ENCODE results near the gene POLR2E. TPM values are rescaled to one million over a fixed set of nuclear protein-coding genes. Genes with fewer than 3 reads are reported as not detected.

The POLR2E gene
- total RNA-seq, 1 donor from 2014 or later: 156 TPM

- peaks cover 4% of the 10 kb centered on the region for H3K36me3 Mint-ChIP-seq (ENCODE audit: unreplicated experiment)
- DNase-seq (ENCODE audit: extremely low spot score, unreplicated experiment): no peak
- H3K4me3 Mint-ChIP-seq (ENCODE audit: unreplicated experiment): no peak overlapping the region
- no peaks in the 10 kb centered on the region for H3K9me3 Mint-ChIP-seq (ENCODE audit: unreplicated experiment)
- no peak overlapping the region for H3K27ac Mint-ChIP-seq (ENCODE audit: unreplicated experiment)
- no peaks in the 10 kb centered on the region for H3K27me3 Mint-ChIP-seq (ENCODE audit: unreplicated experiment)
- peaks cover 14% of the 10 kb centered on the region for H3K4me1 Mint-ChIP-seq (ENCODE audit: unreplicated experiment)
- no peak for TF ChIP-seq CTCF (IDR thresholded peaks at IDR 0.05)
These were observed 40.3 kb upstream of the POLR2E start for GRCh38 chr19:1135454-1135853.

GRCh38 chr19:1134431-1134830, 39.3 kb upstream of the POLR2E start:
- no peak overlapping the region for H3K4me3 Mint-ChIP-seq (ENCODE audit: unreplicated experiment)
- no peaks in the 10 kb centered on the region for H3K27me3 Mint-ChIP-seq (ENCODE audit: unreplicated experiment)
- H3K36me3 Mint-ChIP-seq (ENCODE audit: unreplicated experiment): no peaks in the 10 kb centered on the region
- H3K4me1 Mint-ChIP-seq (ENCODE audit: unreplicated experiment): peaks cover 20% of the 10 kb centered on the region
- TF ChIP-seq CTCF (IDR thresholded peaks at IDR 0.05): no peak
- H3K9me3 Mint-ChIP-seq (ENCODE audit: unreplicated experiment): no peaks in the 10 kb centered on the region
- H3K27ac Mint-ChIP-seq (ENCODE audit: unreplicated experiment): no peak overlapping the region
- no peak for DNase-seq (ENCODE audit: extremely low spot score, unreplicated experiment)

GRCh38 chr19:1133471-1133929, 38.3 kb upstream of the POLR2E start:
- no peak overlapping the region for H3K27ac Mint-ChIP-seq (ENCODE audit: unreplicated experiment)
- H3K4me1 Mint-ChIP-seq (ENCODE audit: unreplicated experiment): peaks cover 20% of the 10 kb centered on the region
- no peaks in the 10 kb centered on the region for H3K9me3 Mint-ChIP-seq (ENCODE audit: unreplicated experiment)
- H3K36me3 Mint-ChIP-seq (ENCODE audit: unreplicated experiment): no peaks in the 10 kb centered on the region
- H3K27me3 Mint-ChIP-seq (ENCODE audit: unreplicated experiment): no peaks in the 10 kb centered on the region
- no peak for DNase-seq (ENCODE audit: extremely low spot score, unreplicated experiment)
- TF ChIP-seq CTCF (IDR thresholded peaks at IDR 0.05): no peak
- H3K4me3 Mint-ChIP-seq (ENCODE audit: unreplicated experiment): no peak overlapping the region

GRCh38 chr19:1132552-1133383, 37.6 kb upstream of the POLR2E start:
- H3K4me1 Mint-ChIP-seq (ENCODE audit: unreplicated experiment): peaks cover 21% of the 10 kb centered on the region
- H3K27me3 Mint-ChIP-seq (ENCODE audit: unreplicated experiment): no peaks in the 10 kb centered on the region
- peaks cover 2% of the 10 kb centered on the region for H3K36me3 Mint-ChIP-seq (ENCODE audit: unreplicated experiment)
- DNase-seq (ENCODE audit: extremely low spot score, unreplicated experiment): no peak
- H3K9me3 Mint-ChIP-seq (ENCODE audit: unreplicated experiment): no peaks in the 10 kb centered on the region
- peak overlapping the region; percentile 50 for H3K27ac Mint-ChIP-seq (ENCODE audit: unreplicated experiment)
- no peak for TF ChIP-seq CTCF (IDR thresholded peaks at IDR 0.05)
- peak overlapping the region; percentile 73 for H3K4me3 Mint-ChIP-seq (ENCODE audit: unreplicated experiment)

GRCh38 chr19:1131718-1132551, 36.8 kb upstream of the POLR2E start:
- Mint-ChIP-seq H3K27ac (ENCODE audit: unreplicated experiment) (peak overlapping the region; percentile 64), H3K4me1 (ENCODE audit: unreplicated experiment) (peaks cover 29% of the 10 kb centered on the region), H3K9me3 (ENCODE audit: unreplicated experiment) (no peaks in the 10 kb centered on the region), H3K36me3 (ENCODE audit: unreplicated experiment) (peaks cover 2% of the 10 kb centered on the region), H3K27me3 (ENCODE audit: unreplicated experiment) (no peaks in the 10 kb centered on the region), H3K4me3 (ENCODE audit: unreplicated experiment) (peak overlapping the region; percentile 73)
- TF ChIP-seq CTCF (IDR thresholded peaks at IDR 0.05): no peak
- DNase-seq (ENCODE audit: extremely low spot score, unreplicated experiment): no peak

All from osteocyte (in vitro differentiated cells).